Measurements from ENCODE around the gene RGS14. TPM values are rescaled to one million over a fixed set of nuclear protein-coding genes. Genes with fewer than 3 reads are reported as not detected.

Gene RGS14
- total RNA-seq, 4 donors from 2014 or later = 38.5 to 85.9 (median 68.8) TPM

DNA sequence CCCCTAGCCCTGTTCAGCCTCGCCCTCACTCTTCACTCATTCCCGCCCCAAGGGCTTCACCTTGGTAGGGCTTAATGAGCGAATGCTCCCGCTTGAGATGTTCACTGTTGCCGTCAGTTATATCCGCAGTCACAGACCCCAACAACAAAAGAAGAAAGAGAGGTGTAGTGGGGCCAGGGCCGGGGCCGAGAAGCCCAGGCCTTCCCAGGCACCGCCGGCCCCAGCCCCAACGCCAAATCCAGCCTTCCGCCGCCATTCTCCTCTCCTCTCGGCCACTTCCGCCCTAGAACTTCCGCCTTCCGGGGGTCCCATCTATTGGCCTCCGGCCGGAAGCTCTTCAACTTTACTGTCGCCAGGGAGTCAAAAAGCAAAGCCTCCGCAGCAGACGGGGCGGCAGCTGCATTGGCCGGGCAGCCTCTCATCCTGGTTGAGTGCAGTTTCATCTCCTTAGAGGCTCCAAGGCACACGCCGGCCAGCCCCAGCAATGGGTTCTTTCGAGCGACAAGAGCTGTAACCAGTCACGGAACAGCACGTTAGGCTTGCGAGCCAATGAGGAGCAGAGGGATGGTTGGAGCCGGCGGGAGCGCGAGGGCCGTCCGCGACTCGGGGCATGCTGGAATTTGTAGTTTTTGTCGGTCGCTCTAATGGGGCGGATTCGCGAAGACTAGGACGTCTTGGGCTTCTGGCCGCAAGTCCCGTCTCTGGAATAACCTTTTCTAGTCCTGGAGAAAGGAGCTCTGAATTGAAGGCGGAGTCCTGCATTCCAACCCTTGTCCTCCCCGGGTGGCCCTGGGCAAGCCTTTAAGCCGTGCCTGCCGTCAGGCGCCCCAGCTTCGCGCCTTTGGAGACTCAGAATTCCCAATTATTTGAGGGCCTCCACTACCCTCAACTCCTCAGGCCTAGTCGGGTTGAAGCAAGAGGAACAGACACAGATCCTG, 6.1 kb upstream of the RGS14 start, which contains the start of gene LMAN2:
TSS of gene LMAN2 (minus strand) at position 277 of the 938 bp plus-strand sequence. CDS start at position 256, 21 bp downstream.
- peak; percentile 95 to 96 for DNase-seq (ENCODE audit: low spot score in 2 of 2)
- Histone ChIP-seq H3K4me1 (peaks cover 32% of the 10 kb centered on the region), H3K27ac (peak within 1 kb of the TSS; percentile 97), H3K27me3 (no peaks in the 10 kb centered on the region), H3K36me3 (peaks cover 9% of the 10 kb centered on the region), H3K9me3 (no peaks in the 10 kb centered on the region), H3K4me3 (peak within 1 kb of the TSS; percentile 94)
- peak in 2 of 3 donors; percentile 61 to 81 for TF ChIP-seq POLR2AphosphoS5 (IDR thresholded peaks at IDR 0.05)
- no peak for TF ChIP-seq EP300 (IDR thresholded peaks at IDR 0.05)
- TF ChIP-seq POLR2A (IDR thresholded peaks at IDR 0.05) = peak in 1 of 2 donors; percentile 63
- TF ChIP-seq, protein P1, sequence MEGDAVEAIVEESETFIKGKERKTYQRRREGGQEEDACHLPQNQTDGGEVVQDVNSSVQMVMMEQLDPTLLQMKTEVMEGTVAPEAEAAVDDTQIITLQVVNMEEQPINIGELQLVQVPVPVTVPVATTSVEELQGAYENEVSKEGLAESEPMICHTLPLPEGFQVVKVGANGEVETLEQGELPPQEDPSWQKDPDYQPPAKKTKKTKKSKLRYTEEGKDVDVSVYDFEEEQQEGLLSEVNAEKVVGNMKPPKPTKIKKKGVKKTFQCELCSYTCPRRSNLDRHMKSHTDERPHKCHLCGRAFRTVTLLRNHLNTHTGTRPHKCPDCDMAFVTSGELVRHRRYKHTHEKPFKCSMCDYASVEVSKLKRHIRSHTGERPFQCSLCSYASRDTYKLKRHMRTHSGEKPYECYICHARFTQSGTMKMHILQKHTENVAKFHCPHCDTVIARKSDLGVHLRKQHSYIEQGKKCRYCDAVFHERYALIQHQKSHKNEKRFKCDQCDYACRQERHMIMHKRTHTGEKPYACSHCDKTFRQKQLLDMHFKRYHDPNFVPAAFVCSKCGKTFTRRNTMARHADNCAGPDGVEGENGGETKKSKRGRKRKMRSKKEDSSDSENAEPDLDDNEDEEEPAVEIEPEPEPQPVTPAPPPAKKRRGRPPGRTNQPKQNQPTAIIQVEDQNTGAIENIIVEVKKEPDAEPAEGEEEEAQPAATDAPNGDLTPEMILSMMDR (IDR thresholded peaks at IDR 0.05) = no peak
- 4% methylated on average over 16 of the region's 55 CpGs for WGBS

DNA sequence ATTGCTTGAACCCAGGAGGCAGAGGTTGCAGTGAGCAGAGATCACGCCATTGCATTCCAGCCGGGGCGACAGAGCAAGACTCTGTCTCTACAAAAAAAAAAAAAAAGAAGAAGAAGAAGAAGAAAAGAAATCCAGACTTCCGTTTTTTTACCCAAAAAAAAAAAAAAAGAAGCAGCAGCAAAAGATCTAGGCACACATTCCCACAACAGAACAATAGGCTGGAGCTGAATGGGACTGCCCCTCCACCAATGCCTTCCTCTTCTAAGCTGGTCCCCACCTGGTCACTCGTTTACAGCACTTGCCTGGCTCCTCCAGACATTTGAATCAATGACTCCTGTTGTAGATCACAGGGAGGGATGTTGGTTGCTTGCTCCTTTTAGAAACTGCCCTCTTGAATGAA, 4.6 kb upstream of the RGS14 start:
- Histone ChIP-seq H3K27me3 (no peaks in the 10 kb centered on the region), H3K27ac (no peak overlapping the region), H3K9me3 (no peaks in the 10 kb centered on the region), H3K4me3 (no peak overlapping the region), H3K36me3 (peaks cover 6% of the 10 kb centered on the region), H3K4me1 (peaks cover 44% of the 10 kb centered on the region)
- 72% methylated on average over 5 of the region's 5 CpGs for WGBS
- no peak for DNase-seq (ENCODE audit: low spot score in 2 of 2)
- no peak for TF ChIP-seq POLR2A (IDR thresholded peaks at IDR 0.05)
- no peak for TF ChIP-seq EP300 (IDR thresholded peaks at IDR 0.05)
- TF ChIP-seq, protein P1 (IDR thresholded peaks at IDR 0.05) = no peak
- no peak for TF ChIP-seq POLR2AphosphoS5 (IDR thresholded peaks at IDR 0.05)

DNA sequence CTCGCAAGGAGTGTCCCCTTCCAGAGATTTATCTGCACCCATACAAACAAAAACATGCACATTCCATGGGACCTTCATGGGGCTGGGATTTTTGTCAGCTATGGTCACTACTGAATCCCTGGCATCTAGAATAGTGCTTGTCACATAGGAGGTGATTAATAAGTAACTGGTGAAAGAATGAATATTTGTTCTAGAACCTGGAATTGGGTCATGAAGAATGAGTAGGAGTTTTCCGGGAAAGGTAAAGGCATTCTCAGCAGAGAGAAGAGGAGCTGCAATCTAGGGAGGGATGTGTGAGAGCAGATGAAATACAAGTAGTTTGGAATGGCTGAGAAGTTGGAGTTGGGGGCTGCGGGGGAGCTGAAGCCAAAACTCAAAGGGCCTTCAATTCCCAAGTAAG, 3.5 kb upstream of the RGS14 start:
- H3K36me3 ChIP-seq = peaks cover 1% of the 10 kb centered on the region
- no peak for DNase-seq (ENCODE audit: low spot score in 2 of 2)
- H3K27ac ChIP-seq = no peak overlapping the region
- WGBS = 88% methylated on average over 3 of the region's 3 CpGs
- TF ChIP-seq POLR2AphosphoS5 (IDR thresholded peaks at IDR 0.05) (no peak), EP300 (IDR thresholded peaks at IDR 0.05) (no peak), POLR2A (IDR thresholded peaks at IDR 0.05) (no peak)
- TF ChIP-seq, protein P1 (IDR thresholded peaks at IDR 0.05) = no peak
- no peak overlapping the region for H3K4me3 ChIP-seq
- H3K27me3 ChIP-seq = no peaks in the 10 kb centered on the region
- peaks cover 49% of the 10 kb centered on the region for H3K4me1 ChIP-seq
- no peaks in the 10 kb centered on the region for H3K9me3 ChIP-seq

DNA sequence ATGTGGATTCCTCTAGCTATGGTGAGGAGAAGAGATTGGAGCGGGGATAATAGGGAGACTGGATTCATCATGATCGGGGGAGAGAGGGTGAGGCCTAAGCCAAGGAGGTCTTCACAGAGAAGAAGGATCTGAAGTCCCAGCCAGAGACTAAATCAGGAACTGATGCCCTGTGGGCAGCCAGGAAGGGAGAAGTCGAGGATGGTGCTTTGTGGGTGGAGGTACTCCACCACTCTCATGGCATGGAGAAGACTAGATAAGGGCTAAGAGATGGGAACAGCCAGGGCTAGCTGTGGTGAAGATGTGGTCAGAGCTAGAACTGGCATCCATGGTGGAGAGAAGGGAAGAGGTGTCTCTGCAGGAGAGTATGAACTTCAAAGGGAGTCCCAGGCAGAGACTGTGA, 3.0 kb upstream of the RGS14 start:
- Histone ChIP-seq H3K9me3 (no peaks in the 10 kb centered on the region), H3K36me3 (no peaks in the 10 kb centered on the region), H3K4me1 (peaks cover 46% of the 10 kb centered on the region), H3K4me3 (no peak overlapping the region), H3K27ac (no peak overlapping the region), H3K27me3 (no peaks in the 10 kb centered on the region)
- no peak for DNase-seq (ENCODE audit: low spot score in 2 of 2)
- TF ChIP-seq EP300 (IDR thresholded peaks at IDR 0.05) (no peak), POLR2A (IDR thresholded peaks at IDR 0.05) (no peak), POLR2AphosphoS5 (IDR thresholded peaks at IDR 0.05) (no peak)
- TF ChIP-seq, protein P1 (IDR thresholded peaks at IDR 0.05) = no peak
- 65% methylated on average over 3 of the region's 3 CpGs for WGBS

DNA sequence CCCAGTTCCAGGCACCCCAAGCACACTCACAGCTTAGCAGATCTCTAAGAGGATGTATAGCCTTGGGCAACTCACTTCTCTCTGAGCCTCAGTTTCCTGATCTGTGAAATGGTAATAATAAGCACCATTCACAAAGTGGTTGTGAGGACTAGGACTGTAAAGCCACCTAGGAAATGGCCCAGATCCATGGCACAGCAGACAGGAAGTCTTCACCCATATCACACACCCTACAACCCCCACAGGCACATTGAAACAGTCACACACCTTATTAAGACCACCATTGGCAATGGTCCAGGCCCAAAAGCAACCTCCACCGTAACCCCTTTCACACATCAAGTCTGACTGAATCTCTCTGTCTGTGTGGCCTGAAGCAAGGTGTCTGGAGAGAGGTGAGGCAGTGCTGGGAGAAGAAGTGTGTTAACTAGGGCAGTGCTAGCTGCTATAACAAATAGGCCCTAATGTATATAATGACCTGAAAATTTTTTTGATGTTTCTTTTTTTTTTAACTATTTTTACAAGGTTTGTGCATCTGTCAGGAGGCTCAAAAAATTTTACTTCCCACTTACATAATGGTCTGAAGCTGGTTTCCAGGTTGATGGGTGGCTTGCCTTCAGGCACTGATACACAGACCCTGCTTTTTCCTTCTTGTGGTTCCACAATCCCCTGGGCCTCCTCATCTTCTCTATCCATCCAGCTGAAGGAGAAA, 2.4 kb upstream of the RGS14 start:
- Histone ChIP-seq H3K4me3 (no peak overlapping the region), H3K9me3 (no peaks in the 10 kb centered on the region), H3K36me3 (no peaks in the 10 kb centered on the region), H3K4me1 (peaks cover 40% of the 10 kb centered on the region), H3K27me3 (no peaks in the 10 kb centered on the region), H3K27ac (no peak overlapping the region)
- no peak for DNase-seq (ENCODE audit: low spot score in 2 of 2)
- TF ChIP-seq POLR2A (IDR thresholded peaks at IDR 0.05) (no peak), POLR2AphosphoS5 (IDR thresholded peaks at IDR 0.05) (no peak), EP300 (IDR thresholded peaks at IDR 0.05) (no peak)
- TF ChIP-seq, protein P1 (IDR thresholded peaks at IDR 0.05) = no peak
- WGBS = 79% methylated on average over 1 of the region's 1 CpG
